Measurements from ENCODE around the gene IDH3G.

DNA sequence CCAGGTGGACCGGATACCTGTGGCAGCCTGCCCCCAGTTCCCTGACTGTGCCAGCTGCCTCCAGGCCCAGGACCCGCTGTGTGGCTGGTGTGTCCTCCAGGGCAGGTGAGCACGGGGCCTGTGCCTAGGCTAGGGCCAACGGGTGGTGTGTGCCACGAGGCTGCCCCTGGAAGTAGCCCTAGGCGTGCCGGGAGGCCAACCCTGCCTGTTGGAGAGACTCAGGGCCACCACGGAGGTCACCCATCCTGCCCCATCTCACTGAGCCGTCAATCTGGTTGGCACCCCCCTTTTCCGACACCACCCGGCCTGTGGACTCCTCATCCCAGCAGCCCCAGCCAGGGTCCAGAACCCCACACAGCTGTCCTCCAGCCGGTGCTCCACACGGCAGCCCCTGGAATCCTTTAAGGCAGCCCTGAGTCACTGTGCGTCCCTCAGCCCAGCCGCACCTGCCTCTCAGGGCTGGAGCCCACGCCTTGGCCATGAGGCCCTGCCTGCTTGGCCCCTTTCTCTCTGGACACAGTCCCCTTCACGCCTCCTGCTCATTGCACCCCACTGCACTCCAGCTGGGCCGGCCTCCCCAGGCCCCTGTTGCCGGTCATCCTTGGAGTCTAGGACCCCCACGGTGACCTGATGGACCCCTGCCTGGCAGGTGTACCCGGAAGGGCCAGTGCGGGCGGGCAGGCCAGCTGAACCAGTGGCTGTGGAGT lies 24.9 kb downstream of the IDH3G start:
- TF ChIP-seq CTCF (IDR thresholded peaks at IDR 0.05) (no peak), POLR2AphosphoS5 (IDR thresholded peaks at IDR 0.05) (no peak)
